GM10847 (cell line): ENCODE results near the gene SIM2.

Experiments
- POLR2A ChIP-seq: IDR thresholded peaks from 2 replicates; pipeline ENCODE4 v1.6.1; 2011; ENCODE audit not compliant: insufficient read length; ENCODE audit errors: extremely low read depth

SIM2 gene

DNA sequence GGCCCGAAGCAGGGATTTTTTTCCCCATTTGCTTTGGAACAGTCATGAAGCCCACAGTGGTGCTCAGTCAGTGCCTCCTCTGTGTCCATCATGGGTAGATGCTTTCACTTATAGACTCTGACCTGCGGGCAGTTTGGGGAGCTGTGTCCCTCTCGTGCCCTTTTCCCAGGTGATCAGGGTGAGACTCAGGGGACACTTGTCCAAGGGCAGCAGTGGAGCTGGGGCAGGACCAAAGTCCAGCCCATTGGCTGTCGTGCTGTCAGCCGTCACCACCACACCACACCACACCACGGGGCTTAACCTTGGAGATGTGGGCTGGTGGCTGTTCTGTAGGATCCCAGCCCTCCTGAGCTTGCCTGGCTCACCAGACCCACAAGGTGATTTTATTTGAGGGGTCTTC lies 34.9 kb downstream of the SIM2 start:
- TF ChIP-seq POLR2A = no peak

DNA sequence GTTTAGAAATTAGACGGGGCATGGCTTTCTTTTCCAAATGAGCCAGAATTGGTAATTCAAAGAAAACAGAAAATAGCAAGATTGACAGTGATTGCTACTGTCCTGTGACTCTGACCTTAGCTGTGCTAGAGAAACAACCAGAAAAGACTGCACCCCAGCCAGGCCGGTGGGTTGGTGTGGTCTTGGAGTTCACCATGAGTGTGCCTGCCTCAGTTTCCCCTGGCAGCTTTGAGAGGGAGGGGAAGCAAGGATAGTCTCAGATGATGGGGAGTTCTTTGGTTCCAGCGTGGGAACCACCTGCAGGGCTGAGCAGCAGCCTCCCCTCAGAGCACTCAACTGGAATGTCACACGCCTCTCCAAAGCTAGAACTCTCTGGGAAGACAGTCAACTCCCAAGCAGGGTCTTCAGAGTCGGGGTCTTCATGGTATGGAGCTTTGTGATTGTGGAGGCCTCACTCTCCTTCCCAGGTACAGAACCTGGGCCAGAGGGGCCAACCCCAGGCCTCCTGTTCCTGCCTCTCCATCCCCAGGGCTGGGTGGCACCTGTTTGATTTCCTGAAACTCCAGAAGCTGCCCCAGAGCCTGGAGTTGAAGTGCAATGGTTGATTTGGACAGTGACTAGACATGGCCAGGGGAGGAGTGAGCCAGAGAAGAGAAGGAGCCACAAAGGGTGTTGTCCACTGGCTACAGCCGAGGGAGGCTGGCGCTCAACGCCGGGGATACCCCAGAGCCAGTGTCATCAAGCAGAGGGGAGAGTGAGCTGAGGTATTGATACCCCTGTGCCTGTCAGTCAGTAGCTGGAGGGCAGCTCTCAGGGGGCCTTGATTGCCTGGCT lies 35.7 kb downstream of the SIM2 start:
- no peak for TF ChIP-seq POLR2A

DNA sequence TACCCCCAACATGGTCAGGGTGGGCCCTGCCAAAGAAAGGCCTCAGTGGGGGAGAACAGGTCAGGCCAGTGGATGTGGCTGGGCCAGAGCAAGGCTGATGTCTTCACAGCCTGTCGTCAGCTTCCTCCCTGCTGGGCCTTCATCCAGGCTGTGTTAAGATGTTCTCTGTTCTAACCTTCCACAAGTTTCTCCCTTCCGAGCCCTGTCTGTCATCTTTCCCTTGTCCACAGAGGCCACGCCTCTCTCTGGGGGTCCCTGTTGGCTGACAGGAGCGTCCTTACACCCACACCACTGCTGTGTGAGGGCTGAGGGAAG lies 36.2 kb downstream of the SIM2 start:
- no peak for TF ChIP-seq POLR2A

DNA sequence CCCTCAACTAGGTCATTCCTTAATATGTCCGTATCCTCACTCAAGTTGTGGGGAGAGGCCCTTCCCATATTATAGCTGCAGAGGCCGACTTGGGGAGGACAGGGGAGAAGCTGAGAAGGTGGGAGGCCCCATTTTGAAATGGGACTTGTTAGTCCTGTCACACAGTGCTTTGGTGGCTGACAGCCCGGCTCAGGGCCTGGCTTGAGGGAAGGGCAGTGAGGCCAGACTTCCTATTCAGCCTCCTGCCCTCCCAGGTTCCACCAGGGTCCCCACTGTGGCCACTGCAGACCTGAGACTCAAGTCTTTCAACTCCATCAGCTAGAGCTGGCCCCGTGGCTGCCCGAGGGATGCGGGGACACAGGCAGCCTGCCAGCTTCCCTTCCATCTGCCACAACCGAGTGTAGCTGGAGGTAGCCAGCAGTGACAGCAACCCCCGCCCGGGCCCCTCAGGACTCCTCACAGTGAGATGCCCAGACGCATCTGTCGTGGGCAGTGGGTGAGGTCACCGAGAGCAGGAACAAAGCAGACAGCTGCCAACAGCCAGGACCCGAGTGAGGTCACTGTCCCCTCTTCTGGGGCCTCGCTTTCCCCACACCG lies 36.9 kb downstream of the SIM2 start:
- no peak for TF ChIP-seq POLR2A

GRCh38 chr21:36738489-36739126 lies 39.7 kb downstream of the SIM2 start:
- TF ChIP-seq POLR2A = no peak

GRCh38 chr21:36741506-36741905 lies 42.6 kb downstream of the SIM2 start:
- no peak for TF ChIP-seq POLR2A

- no peak for TF ChIP-seq POLR2A
These were observed 44.1 kb downstream of the SIM2 start for GRCh38 chr21:36743008-36743407.

- TF ChIP-seq POLR2A = no peak
These were observed 44.5 kb downstream of the SIM2 start for GRCh38 chr21:36743446-36743845.

DNA sequence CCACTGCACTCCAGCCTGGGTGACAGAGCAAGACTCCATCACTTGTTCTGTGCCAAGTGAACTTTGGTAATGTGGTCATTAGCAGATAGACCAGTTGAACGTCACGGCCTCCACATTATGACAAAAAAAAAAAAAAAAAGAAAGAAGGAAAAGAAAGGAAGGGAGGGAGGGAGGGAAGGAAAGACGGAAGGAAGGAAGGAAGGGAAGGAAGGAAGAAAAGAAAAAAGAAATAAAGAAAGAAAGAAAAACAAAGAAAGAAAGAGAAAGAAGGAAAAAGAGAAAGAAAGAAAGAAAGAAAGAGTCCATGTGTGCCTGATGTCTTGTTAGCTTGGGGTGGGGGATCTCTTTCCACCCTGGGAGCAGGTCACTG lies 45.3 kb downstream of the SIM2 start:
- no peak for TF ChIP-seq POLR2A

DNA sequence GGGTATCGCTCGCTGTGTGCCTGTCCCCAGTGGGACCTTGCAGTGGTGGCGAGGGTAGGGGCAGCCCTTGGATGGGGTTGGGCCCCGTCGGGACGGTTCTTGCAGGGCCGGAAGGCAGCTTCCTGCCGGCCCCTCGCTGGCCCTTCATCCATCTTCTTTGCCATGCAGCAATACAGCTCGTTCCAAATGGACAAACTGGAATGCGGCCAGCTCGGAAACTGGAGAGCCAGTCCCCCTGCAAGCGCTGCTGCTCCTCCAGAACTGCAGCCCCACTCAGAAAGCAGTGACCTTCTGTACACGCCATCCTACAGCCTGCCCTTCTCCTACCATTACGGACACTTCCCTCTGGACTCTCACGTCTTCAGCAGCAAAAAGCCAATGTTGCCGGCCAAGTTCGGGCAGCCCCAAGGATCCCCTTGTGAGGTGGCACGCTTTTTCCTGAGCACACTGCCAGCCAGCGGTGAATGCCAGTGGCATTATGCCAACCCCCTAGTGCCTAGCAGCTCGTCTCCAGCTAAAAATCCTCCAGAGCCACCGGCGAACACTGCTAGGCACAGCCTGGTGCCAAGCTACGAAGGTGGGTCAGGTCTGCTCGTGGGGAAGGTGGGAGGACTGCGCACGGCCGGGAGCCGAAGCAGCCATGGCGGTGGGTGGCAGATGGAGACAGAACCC lies 45.8 kb downstream of the SIM2 start:
- no peak for TF ChIP-seq POLR2A

GRCh38 chr21:36745459-36745858 lies 46.5 kb downstream of the SIM2 start:
- no peak for TF ChIP-seq POLR2A

- no peak for TF ChIP-seq POLR2A
These were observed 48.3 kb downstream of the SIM2 start for GRCh38 chr21:36747041-36747814.

DNA sequence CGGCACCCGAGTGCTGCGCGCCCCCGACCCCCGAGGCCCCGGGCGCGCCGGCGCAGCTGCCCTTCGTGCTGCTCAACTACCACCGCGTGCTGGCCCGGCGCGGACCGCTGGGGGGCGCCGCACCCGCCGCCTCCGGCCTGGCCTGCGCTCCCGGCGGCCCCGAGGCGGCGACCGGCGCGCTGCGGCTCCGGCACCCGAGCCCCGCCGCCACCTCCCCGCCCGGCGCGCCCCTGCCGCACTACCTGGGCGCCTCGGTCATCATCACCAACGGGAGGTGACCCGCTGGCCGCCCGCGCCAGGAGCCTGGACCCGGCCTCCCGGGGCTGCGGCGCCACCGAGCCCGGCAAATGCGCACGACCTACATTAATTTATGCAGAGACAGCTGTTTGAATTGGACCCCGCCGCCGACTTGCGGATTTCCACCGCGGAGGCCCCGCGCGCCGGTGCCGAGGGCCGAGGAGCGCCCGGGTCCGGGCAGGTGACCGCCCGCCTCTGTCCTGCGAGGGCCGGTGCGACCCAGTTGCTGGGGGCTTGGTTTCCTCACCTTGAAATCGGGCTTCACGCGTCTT lies 49.0 kb downstream of the SIM2 start:
- TF ChIP-seq POLR2A = no peak

- TF ChIP-seq POLR2A = no peak
These were observed 51.1 kb downstream of the SIM2 start for GRCh38 chr21:36749935-36750575.
